GM19328 (cell line): ENCODE measurements around the gene L3MBTL4.
"Not testable (repeated sequence)": the region's sequence is repeated elsewhere in the genome, so short reads cannot be mapped to it uniquely, and the experiment has no call there.

Experiments used
- ATAC-seq: cut with Tn5 transposase; IDR thresholded peaks from one replicate; pipeline ENCODE4 v1.9.1; 2021; ENCODE audit warnings: mild to moderate bottlenecking, moderate library complexity; ENCODE audit not compliant: unreplicated experiment

Gene L3MBTL4

DNA sequence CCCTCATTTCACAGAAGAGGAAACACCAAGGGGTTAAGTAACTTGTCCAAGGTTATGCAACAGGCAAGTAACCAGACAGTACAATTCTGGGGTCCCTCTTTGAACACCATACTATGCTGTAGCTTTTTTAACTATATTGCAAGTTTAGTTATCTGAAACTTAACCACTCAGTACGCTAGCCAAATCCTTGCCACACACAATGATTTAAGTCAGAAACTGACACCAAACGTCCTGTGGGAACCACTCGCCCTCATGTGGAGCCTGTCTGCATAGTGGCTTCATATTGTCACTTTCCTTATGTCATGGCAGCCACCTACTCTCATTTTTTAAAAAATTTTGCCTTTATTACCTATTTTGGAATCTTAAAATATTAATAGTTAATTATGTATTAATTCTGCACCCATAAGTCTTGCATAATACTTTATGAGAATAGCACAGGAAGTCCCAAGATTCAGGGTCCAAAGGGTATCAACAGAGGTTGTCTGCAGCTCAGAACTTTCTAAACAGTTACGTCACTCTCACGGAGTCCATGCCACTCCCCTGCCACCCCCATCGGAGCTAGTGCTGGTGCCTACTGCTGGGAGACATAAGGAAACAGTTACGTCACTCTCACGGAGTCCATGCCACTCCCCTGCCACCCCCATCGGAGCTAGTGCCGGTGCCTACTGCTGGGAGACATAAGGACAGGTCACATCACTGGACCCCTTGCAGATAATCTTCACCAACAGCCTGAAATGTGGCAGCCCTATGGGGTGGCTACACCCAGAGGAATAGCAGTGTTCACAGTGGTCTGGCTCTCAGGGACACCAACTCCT is 99.0 kb downstream of the L3MBTL4 start:
- no peak for ATAC-seq

DNA sequence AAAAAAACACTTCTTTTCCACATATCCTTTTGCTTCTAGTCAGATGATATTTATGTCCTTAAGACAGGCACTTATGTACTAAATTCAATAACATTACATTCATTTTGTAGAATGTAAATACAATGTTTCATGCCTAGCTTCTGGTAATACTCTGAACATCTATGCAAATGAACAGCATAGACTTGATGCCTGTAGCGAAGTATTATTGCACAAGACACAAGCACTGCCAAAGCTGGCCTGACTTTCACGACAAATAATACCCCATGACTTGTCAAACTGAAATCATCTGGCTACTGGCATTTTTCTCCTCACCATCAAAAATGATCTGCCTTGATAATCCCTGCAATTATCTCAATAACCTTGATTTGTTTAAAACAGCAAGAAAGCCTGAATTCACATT is 101.3 kb downstream of the L3MBTL4 start:
- no peak for ATAC-seq

DNA sequence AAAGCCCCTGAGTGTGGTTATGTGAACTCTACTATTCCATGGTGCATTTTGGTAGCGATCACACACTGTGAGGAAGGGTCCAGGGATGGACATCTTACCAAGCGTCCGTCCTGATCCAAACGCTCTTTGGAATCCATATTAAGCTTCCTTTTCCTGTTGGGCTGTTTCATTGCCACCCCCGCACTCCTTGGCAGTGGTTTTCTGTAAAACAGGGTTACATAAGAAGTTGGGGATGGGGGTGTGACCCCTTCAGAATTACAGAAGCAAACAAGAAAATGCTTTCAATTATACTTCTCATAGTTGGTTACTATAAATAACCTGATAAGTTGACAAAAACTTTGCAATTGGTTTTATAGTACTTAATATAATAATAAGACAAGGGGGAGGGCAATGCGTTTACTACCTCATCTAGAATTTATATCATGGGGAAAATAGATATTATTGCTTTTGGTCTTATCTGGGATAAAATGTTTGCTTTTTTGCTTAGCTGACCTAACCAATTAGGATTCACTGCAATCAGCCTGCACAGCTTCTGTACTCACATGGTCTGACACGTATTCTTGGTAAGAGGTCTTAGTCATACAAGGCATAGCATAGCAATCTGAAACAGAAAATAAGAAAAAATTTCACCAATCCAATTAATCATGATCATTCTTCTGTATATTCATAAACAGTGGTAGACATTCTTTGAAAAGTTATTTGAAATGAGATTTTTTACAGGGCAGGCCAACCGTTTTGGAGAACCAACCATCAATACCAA is 103.1 kb downstream of the L3MBTL4 start:
- no peak for ATAC-seq

DNA sequence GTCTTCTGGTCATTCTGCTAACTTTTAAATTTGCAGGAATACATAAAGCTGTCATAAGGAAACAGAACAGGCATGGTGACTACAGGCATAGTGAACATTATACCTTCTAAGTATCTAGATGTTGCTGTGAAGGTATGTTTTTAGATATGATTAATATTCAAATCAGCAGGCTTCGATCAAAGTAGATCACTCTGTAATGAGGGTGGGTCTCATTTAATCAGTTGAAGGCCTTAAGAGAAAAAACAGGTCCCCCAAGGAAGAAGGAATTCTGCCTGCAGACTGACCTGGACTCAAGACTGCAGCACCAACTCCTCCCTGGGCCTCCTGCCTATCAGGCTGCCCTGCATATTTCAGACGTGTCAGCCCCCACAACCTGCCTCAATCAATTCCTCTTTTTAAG is 104.0 kb downstream of the L3MBTL4 start:
- ATAC-seq = no peak

DNA sequence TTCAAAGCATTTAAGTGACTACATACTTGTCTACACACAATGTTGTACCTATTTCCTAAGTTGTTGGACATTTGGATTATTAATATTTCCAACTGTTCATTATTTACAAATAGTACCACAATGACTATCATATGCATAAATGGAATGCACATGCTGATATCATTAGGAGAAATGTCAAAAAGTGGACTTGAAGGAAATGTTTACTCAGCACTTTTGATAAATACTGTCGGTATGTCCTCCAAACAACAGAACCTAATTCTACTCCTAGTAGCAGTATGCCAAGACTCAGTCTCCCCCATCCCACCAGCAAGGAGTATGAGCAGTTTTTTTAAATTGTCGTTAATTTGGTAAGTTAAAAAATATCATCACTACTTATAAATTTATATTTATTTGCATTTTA is 116.8 kb downstream of the L3MBTL4 start:
- ATAC-seq = no peak

DNA sequence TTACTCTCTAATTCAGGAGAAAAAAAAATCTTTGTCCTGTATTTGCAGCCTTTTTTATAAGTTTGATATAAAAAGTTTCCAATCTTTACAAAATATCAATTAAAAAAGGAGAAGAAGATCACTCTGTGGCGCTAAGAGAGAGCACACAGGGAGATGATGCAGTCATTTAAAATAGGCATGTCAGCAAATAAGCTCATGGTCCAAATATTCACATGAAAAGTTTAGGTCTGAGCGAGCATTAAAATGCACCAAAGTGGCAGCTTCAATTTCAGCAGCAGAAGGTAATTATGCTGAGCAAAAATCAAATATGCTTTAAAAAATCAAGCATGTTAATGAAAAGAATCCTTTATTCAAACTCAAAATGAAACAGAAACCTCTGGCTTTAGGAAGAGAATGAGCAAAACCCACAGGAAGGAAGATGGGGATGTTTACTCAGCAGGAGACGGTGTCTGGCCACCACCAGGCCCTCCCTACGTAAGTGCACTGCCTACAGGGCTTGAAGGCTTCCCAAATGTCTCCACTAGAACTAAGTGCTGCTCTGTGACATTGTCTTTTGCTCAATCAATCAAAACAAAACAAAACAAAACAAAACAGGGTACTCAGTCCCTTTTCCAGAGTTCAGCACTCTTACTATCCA is 120.4 kb downstream of the L3MBTL4 start:
- no peak for ATAC-seq

DNA sequence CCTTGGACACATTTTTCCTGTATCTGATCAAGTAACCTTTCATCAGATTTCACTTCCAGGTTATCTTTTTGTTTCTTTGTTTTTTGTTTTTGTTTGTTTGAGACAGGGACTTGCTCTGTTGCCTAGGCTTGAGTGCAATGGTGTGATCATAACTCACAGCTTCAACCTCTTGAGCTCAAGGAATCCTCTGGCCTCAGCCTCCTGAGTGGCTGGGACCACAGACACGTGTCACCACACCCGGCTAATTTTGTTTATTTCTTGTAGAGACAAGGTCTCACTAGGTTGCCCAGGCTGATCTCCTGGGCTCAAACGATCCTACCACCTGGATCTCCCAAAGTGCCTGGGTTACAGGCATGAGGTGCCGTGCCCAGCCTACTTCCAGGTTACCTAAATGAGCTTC is 124.9 kb downstream of the L3MBTL4 start:
- no peak for ATAC-seq

DNA sequence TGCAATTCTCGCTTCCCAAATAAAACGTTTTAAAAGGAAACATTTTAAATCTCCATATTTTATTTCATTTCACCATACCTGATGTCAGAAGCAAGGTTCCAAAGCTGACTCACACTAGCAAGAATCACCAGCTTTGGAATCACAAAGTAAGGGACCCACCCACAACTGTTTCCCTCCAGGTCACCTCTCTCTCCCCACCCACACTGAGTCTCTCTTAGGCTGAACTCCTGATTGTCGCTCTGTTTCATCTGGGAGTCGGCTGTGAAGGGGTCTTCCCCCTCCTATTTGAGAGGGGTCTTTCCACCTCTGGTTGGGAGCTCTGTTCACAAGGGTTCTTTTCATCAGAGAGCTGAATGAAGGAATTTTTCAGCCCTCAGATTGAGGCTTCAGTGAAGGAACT is 128.1 kb downstream of the L3MBTL4 start:
- ATAC-seq = no peak

DNA sequence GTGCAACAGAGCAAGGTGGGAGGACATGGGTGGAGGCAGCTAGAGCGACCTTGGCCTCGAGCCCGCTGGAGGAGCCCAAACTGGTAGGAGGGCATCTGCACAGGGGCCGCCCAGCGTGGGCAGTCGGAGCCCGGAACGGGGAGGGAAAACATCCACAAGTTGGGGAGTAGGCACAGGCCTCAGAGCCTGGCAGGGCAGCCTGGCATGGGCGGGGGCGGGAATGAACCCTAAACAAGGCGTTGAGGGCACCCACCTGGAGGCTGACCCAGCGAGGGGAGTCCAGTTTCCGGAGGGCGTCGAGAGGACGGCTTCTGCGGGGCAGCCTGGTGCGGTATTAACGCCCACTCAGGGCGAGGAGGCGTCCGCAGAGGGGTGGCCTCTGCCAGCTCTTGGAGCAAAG is 129.9 kb downstream of the L3MBTL4 start:
- ATAC-seq = no peak

DNA sequence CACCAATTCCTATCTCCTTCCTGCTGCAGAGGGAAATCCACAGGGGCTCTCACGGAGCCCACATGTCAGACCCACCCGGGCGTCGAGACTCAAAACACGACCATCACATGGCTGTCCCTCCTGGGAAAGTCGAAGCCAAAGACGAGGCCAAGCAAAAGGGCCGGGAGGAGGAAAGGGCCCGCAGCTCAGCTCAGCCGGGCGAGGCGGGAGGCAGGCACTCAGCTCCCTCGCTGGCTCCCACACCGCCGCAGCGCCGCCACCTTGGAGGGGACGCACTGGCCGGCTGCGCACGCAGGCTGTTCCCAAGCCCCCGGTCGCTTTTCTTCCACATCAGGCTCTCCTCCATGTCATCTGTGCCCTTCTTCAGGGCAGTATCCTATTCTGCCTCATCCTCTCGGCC is 130.4 kb downstream of the L3MBTL4 start:
- ATAC-seq = no peak

DNA sequence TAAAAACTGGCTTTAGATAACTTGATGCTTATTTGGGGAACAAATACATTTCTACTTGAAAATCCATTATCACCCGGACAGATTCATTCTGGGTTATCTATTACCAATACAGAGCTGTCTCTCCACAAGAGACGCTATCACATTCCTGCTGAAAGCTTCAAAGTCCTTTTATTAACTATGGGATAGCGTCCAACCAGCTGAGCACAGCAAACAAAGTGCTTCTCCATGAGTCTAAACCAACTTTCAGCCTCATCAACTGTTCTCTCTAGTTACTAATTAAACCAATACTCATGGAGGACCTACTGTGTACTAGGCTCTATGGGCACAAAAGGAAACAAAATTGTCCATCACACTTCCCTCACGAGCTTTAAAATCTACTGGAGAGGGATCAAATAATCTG is 132.8 kb downstream of the L3MBTL4 start:
- ATAC-seq = no peak

DNA sequence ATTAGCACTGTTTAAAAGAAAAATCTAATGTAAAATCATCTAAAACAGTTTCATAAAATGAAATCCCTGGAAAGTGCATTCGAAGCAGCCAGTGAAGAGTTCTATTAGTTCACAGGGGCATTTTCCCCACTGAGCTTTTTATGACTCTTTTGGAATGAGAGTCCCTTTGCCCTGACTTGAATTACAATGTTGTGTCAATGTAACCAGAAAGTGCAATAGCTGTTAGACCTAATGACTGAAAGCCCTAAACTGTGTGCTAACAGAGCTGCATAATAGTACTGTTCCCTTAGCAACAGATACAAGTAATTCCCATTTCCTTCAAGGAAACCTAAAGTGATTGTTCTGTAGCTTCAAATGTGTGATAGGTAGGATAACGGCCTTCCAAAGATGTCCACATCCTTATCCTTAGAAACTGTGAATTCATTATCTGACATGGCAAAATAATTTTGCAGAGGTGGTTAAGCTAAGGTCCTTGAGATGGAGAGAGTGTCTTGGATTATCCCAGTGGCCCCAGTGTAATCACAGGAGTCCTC is 134.4 kb downstream of the L3MBTL4 start:
- ATAC-seq = no peak

DNA sequence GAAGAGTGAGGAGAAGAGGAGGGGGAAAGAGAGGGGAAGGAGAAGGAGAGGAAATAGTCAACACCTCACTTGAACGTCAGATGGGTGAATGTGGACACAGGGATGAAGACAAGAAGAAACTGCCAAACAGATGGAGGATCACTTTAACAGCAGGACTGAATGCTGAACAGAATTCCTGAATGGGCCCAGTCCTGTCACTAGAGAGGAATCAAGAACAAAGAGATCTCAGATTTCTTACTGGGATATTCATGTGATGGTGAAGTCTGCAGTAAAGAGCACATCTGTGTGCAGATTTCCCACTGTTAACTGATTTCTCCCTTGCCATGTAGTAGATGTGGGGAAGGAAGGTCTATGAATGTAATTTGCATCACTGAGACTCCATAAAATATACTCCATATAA is 135.4 kb downstream of the L3MBTL4 start:
- ATAC-seq = no peak

DNA sequence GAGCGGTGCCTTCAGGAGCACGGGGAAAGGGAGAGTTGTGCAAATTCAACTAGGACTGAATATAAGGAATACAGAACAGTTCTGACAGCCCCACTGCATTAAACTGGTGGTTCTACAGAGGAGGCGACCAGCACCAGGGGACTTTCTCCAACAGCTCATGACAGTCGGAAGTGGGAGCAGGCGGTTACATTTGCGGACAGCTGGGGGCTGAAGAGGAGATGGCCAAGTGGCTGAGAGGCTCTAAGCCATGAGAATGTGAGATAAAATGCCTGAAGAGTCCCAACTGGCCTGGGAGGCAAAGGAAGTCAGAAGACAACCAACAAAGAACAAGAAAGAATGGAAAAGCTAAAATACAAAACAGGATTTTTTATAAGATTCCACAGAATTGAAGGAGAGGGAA is 141.3 kb downstream of the L3MBTL4 start:
- ATAC-seq = no peak

DNA sequence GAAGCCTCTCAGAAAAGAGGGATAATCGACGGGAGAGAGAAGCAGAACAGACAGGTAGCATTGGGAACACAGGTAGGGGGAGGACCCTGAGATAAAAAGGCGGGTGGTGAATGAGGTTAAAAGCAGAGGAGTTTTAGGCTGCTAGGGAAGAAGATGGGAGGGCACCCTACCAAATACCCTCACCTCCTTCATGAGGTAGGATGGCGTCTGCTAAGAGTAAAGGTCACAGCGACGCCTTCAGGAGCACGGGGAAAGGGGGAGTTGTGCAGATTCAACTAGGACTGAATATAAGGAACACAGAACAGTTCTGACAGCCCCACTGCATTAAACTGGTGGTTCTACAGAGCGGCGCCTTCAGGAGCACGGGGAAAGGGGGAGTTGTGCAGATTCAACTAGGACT is 142.6 kb downstream of the L3MBTL4 start:
- ATAC-seq = not testable (repeated sequence)

DNA sequence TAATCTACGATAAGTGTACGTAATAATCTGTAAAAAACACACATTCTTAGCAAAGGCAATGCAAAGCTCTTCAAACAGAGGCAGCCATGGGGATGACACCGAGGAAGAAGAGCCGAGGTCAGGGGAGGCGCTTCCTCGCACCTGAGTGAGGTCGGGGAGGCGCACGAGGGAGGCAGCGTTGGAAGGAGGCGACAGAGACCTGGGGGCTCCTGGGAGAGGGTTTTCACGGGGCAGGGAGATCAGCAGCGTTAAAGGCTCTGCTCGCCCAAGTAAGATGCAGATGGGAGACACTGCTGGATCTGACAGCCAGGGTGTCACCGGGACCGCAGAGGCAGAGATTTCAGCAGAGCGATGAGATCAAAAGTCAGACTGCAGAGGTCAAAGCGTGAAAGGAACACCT is 143.1 kb downstream of the L3MBTL4 start:
- ATAC-seq = no peak

DNA sequence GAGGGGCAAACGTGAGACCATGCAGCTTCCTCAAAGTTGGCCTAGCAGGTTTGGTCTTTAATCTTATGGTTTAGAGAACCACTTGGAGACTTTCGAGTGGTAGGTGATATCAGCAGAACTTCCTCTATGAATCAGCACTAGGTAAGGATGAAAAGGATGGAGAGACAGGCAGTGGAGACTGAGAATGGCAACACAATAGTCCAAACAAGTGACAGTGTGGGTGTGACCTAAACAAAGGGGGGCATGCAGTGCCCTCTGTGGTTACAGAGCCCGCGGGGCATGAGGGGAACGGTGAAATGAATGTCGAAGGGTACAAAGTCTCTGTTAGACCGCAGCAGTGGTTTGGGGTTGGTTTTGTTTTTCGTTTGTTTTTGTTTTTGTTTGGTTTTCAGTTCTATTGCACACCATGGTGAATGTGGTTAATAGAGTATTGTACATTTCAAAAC is 143.9 kb downstream of the L3MBTL4 start:
- no peak for ATAC-seq

DNA sequence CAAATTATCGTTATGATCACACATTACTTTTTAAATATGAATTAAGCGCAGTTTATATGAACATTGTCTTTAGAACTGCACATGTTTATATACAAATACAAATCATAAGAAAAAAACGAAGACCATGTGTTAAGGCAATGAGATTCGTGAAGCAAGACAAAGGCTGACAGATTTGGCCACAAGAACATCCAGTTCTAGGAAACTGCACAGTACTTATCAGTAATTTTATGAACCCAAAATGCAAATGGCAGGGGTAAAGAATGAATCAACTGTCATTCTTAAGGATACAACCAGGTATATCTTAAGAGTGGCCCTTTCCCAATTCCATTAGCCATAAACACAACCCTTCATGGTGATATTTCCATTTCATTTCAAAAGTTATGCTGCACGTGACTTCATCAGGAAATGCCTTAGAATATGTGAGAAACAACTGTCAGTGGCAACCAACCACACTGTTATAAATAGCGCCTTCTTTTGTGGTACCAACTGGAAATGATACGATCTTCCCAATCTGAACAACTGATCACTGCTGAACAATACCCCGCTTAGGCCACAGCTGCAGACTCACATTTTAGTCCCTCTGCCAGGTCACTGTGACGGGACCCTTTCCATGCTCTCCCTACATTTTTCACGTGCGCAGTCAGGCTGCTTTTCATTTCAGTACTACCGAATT is 144.9 kb downstream of the L3MBTL4 start:
- no peak for ATAC-seq

DNA sequence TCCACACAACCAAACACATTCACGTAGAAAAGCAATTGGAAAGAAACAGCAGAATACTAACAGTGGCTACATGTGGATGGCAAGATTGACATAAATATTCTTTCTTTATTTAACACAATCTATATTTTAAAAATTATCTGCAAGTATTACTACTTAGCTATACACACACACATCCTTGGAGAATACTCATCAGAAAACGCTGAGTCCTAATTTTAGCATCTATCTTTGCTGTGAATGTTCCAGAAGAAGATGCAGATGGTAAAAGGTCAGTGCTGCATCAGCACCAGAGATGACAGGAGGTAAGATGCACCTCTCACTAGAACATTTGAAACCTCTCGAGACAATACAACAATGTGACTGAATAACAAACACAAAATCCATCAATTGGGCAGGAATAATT is 148.5 kb downstream of the L3MBTL4 start:
- no peak for ATAC-seq

DNA sequence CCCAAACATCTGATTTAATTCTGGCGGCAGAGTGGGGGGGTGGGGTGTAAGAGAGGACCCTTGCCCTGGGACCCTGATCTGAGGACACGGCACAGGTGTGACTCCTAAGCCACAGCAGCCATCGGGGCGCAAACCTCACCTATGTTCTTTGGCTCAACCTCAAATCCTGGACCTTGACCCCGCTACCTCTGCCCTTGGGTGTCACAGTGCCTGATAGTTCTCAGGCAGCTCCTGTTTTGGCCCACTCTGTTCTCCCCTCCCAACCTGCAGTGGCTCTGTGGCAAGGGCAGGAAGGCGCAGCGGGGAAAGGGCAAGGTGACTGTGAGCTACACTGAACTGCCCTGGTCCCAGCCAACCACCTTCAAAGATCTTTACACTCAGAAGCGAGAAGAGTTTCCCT is 152.8 kb downstream of the L3MBTL4 start:
- no peak for ATAC-seq

DNA sequence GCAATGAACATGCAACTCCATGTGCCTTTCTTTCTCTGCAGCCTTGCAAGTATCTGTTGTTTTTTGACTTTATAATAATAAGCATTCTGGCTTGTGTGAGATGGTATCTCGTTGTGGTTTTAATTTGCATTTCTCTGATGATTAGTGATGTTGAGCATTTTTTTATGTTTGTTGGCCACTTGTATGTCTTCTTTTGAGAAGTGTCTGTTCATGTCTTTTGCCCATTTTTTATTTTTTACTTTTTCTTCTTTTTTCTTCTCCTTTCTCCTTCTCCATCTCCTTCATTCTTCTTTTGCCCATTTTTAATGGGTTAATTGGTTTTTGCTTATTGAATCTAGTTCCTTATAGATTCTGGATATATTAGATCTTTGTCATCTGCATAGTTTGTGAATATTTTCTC is 155.4 kb downstream of the L3MBTL4 start:
- not testable (repeated sequence) for ATAC-seq
